Loucy (cell line): ENCODE results near the gene LRRC71.

ENCODE experiments used
- H2AFZ ChIP-seq: fragments of 200-600 bp; sonication (generic); 2 replicates; pipeline ENCODE4 v1.6.0; 2016; ENCODE audit warnings: antibody characterized with exemption, mild to moderate bottlenecking, low read length, moderate library complexity
- H3F3A ChIP-seq: fragments of 200-600 bp; 2 replicates; pipeline ENCODE4 v1.6.0; 2016; ENCODE audit warnings: antibody characterized with exemption, low read depth, mild to moderate bottlenecking
- H3K27me3 ChIP-seq: fragments of 200-600 bp; sonication (generic); 2 replicates; pipeline ENCODE4 v1.6.1; 2014; ENCODE audit warnings: low read length, mild to moderate bottlenecking; ENCODE audit not compliant: insufficient read depth, poor library complexity, severe bottlenecking
- H3K36me3 ChIP-seq: fragments of 200-600 bp; sonication (generic); 2 replicates; pipeline ENCODE4 v1.6.1; 2016; ENCODE audit warnings: low read length; ENCODE audit not compliant: insufficient read depth
- H3K4me1 ChIP-seq: fragments of 200-600 bp; sonication (generic); 2 replicates; pipeline ENCODE4 v1.5.1; 2014; ENCODE audit warnings: low read length, mild to moderate bottlenecking; ENCODE audit not compliant: insufficient read depth, poor library complexity, severe bottlenecking
- H3K4me2 ChIP-seq: fragments of 200-600 bp; sonication (generic); 2 replicates; pipeline ENCODE4 v1.6.0; 2014; ENCODE audit warnings: antibody characterized with exemption, low read length, low read depth, mild to moderate bottlenecking; ENCODE audit not compliant: poor library complexity, severe bottlenecking
- H3K4me3 ChIP-seq: fragments of 200-600 bp; sonication (generic); 2 replicates; pipeline ENCODE4 v1.5.1; 2014; ENCODE audit warnings: low read length, mild to moderate bottlenecking, mixed read lengths; ENCODE audit not compliant: poor library complexity, severe bottlenecking
- H3K79me2 ChIP-seq: fragments of 200-600 bp; sonication (generic); 2 replicates; pipeline ENCODE4 v1.6.1; 2014; ENCODE audit warnings: low read length; ENCODE audit not compliant: insufficient read depth
- H3K9ac ChIP-seq: fragments of 200-600 bp; sonication (generic); 2 replicates; pipeline ENCODE4 v1.6.0; 2014; ENCODE audit warnings: mild to moderate bottlenecking, low read depth, low read length, moderate library complexity; ENCODE audit not compliant: poor library complexity, severe bottlenecking
- H3K9me2 ChIP-seq: fragments of 200-600 bp; sonication (generic); replicated peaks from 2 replicates; pipeline ENCODE4 v1.6.1; 2016; ENCODE audit warnings: low read depth, low read length, mixed read lengths
- H3K9me3 ChIP-seq: fragments of 200-600 bp; sonication (generic); 2 replicates; pipeline ENCODE4 v1.6.1; 2014; ENCODE audit warnings: mild to moderate bottlenecking, antibody characterized with exemption, low read length, low read depth; ENCODE audit not compliant: insufficient read depth
- H4K20me1 ChIP-seq: fragments of 200-600 bp; sonication (generic); 2 replicates; pipeline ENCODE4 v1.6.0; 2014; ENCODE audit warnings: antibody characterized with exemption, low read length, mild to moderate bottlenecking; ENCODE audit not compliant: insufficient read depth, poor library complexity, severe bottlenecking
- CTCF ChIP-seq: fragments of 200-600 bp; sonication (generic); conservative IDR thresholded peaks from 2 replicates; pipeline ENCODE4 v1.5.1; 2014; ENCODE audit warnings: mild to moderate bottlenecking, antibody characterized with exemption, low read length
- EZH2phosphoT487 ChIP-seq: fragments of 200-600 bp; IDR thresholded peaks from 2 replicates; pipeline ENCODE4 v1.6.1; 2018; ENCODE audit warnings: antibody characterized with exemption, mild to moderate bottlenecking, moderate library complexity, borderline replicate concordance

The LRRC71 gene

GRCh38 chr1:156897078-156897825 is 23.2 kb upstream of the LRRC71 start:
- no peak overlapping the region for H3K4me2 ChIP-seq
- H3K27me3 ChIP-seq, result no peaks in the 10 kb centered on the region
- no peaks in the 10 kb centered on the region for H4K20me1 ChIP-seq
- no peaks in the 10 kb centered on the region for H3F3A ChIP-seq
- no peak overlapping the region for H3K4me3 ChIP-seq
- no peaks in the 10 kb centered on the region for H3K79me2 ChIP-seq
- H3K36me3 ChIP-seq, result no peaks in the 10 kb centered on the region
- no peak overlapping the region for H3K9ac ChIP-seq
- TF ChIP-seq CTCF, result no peak
- TF ChIP-seq EZH2phosphoT487, result no peak
- no peak overlapping the region for H2AFZ ChIP-seq
- no peaks in the 10 kb centered on the region for H3K4me1 ChIP-seq
- no peaks in the 10 kb centered on the region for H3K9me3 ChIP-seq
- H3K9me2 ChIP-seq, result no peaks in the 10 kb centered on the region

GRCh38 chr1:156898161-156898566 is 22.3 kb upstream of the LRRC71 start:
- H3K36me3 ChIP-seq, result no peaks in the 10 kb centered on the region
- H3K4me2 ChIP-seq, result no peak overlapping the region
- no peaks in the 10 kb centered on the region for H3K9me2 ChIP-seq
- no peak overlapping the region for H3K9ac ChIP-seq
- H3F3A ChIP-seq, result no peaks in the 10 kb centered on the region
- no peak overlapping the region for H3K4me3 ChIP-seq
- no peaks in the 10 kb centered on the region for H4K20me1 ChIP-seq
- H3K4me1 ChIP-seq, result no peaks in the 10 kb centered on the region
- H2AFZ ChIP-seq, result no peak overlapping the region
- H3K79me2 ChIP-seq, result no peaks in the 10 kb centered on the region
- H3K9me3 ChIP-seq, result no peaks in the 10 kb centered on the region
- H3K27me3 ChIP-seq, result no peaks in the 10 kb centered on the region
- TF ChIP-seq CTCF, result no peak
- TF ChIP-seq EZH2phosphoT487, result no peak

- H4K20me1 ChIP-seq, result no peaks in the 10 kb centered on the region
- no peaks in the 10 kb centered on the region for H3K9me3 ChIP-seq
- no peaks in the 10 kb centered on the region for H3F3A ChIP-seq
- H3K36me3 ChIP-seq, result no peaks in the 10 kb centered on the region
- H2AFZ ChIP-seq, result no peak overlapping the region
- H3K27me3 ChIP-seq, result no peaks in the 10 kb centered on the region
- no peak overlapping the region for H3K4me2 ChIP-seq
- no peak overlapping the region for H3K9ac ChIP-seq
- no peaks in the 10 kb centered on the region for H3K79me2 ChIP-seq
- no peaks in the 10 kb centered on the region for H3K4me1 ChIP-seq
- TF ChIP-seq EZH2phosphoT487, result no peak
- TF ChIP-seq CTCF, result no peak
- no peak overlapping the region for H3K4me3 ChIP-seq
- H3K9me2 ChIP-seq, result no peaks in the 10 kb centered on the region
Observed at GRCh38 chr1:156898971-156899664, 21.3 kb upstream of the LRRC71 start.
